CD4-positive, alpha-beta T cell treated with Interleukin-10 for 1 hour (primary cell): ENCODE data around the gene CHP2.
"Not testable (repeated sequence)": the region's sequence is repeated elsewhere in the genome, so short reads cannot be mapped to it uniquely, and the experiment has no call there.

Source experiments
- DNase-seq: peaks from one replicate; pipeline ENCODE4 v3.0.0-alpha.2; 2020

Gene CHP2

DNA sequence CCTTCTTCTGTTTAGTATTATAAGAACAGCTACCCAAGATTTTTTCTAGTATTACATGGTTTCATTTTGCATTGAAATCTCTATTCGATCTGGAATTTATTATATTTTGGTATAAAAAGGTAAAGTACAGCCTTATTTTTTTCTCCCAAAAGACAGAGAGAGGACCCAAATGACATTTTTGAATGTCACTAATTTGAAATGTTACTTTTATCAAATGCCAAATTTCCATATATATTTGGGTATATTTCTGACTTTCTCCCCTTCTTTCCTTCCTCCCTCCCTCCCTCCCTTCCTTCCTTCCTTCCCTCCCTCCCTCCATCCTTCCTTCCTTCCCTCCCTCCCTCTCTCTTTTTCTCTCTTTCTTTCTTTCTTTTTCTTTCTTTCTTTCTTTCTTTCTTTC is 6.2 kb upstream of the CHP2 start:
- no peak for DNase-seq

DNA sequence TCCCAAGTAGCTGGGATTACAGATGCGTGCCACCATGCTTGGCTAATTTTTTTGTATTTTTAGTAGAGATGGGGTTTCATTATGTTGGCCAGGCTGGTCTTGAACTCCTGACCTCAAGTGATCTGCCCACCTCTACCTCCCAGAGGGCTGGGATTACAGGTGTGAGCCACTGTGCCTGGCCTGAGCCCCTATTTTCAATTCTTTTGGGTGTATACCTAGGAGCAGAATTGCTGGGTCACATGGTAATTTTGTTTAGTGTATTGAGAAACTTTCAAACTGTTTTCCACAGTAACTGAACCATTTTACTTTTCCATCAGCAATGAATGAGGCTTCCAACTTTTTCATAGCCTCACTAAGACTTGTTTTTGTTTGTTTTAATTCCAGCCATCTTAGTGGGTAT is 3.8 kb upstream of the CHP2 start:
- not testable (repeated sequence) for DNase-seq

DNA sequence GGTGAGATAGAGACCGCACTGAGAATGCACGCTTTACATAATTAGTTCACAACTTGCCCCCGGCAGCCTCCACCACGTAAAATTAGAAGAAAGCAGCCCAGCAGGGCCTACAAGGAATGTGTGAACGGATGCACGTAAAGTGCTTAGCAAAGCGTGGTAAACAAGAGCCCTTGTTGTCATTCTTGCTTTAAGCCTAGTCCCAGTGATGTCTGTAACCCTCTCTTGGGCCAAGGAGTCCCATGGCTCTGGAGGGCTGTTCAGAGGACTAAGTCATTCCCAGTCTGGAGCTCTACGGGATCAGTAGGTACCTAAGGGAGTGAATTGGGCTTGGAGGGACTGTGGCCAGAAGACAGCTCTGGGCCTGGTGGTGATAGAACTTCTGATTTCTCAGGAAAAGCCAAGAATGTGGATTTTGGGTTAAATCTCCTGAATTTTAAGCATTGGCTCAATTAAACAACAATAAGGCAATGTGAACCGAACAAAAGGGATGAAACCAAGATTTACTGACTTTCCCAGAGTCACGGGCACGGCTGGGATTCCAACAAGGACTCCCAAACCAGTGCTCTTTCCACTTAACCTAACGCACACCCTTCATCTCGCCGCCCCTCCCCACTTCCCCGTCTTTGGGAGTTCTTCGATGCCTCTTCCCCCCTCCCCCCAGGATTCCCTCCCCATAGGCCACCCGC is 775 bp upstream of the CHP2 start:
- no peak for DNase-seq

GRCh38 chr16:23755484-23755809 is 621 bp downstream of the CHP2 start:
- no peak for DNase-seq

DNA sequence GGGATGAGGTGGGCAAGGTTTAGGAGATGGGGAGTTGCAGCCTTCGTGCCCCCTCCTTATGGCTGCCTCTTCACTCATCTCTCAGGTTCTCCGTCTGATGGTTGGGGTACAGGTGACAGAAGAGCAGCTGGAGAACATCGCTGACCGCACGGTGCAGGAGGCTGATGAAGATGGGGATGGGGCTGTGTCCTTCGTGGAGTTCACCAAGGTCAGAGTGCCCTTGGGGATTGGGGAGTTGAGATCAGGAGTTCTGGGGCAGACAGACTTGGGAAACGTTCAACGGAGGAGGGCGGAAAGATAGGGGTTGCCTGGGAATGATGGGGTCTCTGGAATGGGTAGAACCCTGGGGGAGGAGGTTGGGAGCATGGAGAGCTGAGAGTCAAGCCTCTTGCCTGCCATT is 2.3 kb downstream of the CHP2 start:
- no peak for DNase-seq

GRCh38 chr16:23757937-23758619 is 3.3 kb downstream of the CHP2 start:
- DNase-seq, result no peak

DNA sequence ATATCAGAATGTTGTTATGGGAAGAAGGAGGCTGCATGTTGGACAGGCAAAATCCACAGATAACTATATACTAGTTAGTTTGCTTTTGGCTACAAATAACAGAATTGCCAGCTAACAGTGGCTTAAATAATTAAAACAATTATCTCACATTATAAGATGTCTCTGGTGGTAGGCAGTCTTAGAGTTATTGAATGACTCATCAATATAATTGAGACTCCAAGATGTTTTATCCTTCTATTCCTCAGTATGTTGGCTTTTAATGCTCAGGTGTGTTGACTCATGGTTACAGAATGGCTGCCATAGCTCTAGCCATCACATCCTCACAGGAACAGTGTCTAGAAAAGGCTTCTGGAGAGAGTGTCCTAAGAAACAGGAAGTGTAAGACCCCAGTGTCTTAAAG is 11.1 kb downstream of the CHP2 start:
- DNase-seq, result no peak

GRCh38 chr16:23768581-23768980 is 13.8 kb downstream of the CHP2 start:
- DNase-seq, result no peak

- no peak for DNase-seq
Measured at GRCh38 chr16:23771027-23771426, 16.2 kb downstream of the CHP2 start.

DNA sequence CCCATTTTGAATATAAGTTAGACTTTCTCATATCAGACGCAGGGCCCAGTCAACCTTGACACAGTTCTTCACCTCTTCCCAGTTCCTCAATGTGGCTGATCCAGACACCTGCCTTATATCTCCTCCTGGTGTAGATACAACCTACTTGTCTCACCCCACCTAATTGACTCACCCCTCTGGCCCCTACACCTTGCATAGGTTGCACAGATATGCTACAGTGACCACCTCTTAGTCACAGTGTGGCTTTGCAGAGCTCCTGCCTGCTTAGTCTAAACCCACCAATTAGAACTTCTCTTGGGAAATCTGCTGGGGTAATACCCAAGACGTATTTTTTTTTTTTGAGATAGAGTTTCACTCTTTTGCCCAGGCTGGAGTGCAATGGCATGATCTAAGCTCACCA is 16.8 kb downstream of the CHP2 start:
- DNase-seq, result no peak

DNA sequence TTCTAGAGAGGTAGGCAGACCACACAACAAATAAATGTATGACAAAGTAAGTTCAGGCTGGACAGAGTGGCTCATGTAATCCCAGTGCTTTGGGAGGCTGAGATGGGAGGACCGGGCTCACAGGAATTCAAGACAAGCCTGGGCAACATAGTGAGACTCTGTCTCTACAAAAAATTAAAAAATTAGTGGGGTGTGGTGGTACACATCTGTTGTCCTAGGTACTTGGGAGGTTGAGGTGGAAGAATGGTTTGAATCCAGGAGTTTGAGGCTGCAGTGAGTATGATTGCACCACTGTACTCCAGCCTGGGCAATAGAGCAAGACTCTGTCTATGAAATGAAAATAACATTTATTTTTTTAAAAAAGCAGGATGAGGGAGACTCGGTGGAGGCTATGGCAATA is 18.5 kb downstream of the CHP2 start:
- DNase-seq, result no peak

GRCh38 chr16:23781176-23781575 is 26.4 kb downstream of the CHP2 start:
- DNase-seq, result no peak

- no peak for DNase-seq
Measured at GRCh38 chr16:23784811-23785447, 30.1 kb downstream of the CHP2 start.

DNA sequence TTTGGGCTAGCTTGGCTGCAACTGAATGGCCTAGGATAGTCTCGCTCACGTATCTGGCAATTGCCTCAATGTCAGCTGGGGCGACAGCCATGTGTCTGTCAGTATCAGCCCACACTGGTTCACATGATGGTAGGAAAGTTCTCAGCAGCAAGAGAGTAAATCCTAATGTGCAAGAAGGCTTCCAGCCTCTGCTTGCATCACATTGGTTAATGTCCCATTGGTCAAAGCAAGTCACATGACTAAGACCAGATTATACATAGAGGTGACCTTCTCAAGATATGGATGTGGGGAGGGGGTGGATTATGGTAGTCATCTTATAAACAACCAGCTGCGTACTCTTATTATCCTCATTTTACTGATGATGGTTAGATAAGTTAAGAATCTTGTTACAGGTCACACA is 31.0 kb downstream of the CHP2 start:
- no peak for DNase-seq

DNA sequence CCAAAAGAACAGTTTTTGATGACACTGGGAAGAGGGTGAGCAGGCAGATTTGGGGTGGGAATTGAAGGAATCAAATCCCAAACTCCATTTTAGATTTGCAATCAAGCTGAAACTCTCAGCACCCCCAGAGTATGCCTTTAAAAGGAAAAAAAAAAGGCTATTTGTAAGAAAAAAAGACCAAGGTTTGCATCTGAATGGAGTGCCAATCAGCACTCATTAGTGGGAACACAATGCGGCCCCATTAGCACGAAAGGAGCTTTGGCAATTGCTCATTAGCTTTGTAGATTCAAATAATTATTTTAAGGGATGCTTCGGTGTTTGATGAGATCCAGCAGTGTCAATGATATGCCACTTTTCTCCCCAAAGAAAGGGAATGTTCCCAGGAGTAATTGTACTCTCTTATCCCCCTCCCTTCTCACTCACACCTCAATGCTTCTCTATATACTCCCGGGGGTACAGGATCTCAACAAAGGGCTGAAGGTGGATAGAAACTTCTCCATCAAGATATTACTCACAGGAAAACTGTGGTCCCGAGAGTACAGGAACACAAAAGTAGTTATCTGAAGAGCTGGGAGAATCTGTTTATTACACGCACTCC is 32.2 kb downstream of the CHP2 start:
- DNase-seq, result no peak

DNA sequence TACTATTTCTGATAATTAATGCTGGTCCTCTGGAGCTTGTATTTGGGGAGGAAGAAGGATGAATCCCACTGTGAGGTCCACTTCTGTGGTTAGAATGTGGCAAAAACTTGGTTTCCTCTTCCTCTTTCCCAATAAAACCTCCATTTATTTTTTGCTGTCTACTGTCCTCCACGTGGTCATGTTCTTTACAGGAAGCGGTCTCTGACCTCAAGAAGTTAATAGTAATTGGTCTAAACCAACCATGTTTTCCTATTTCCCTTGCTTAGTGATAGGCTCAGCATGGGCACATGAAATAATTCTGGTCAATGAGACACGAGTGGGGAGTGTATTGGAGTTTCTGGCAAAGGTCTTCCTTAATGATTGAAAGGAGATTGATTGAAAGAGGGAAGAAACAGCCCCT is 33.9 kb downstream of the CHP2 start:
- no peak for DNase-seq

- no peak for DNase-seq
Measured at GRCh38 chr16:23795378-23795777, 40.6 kb downstream of the CHP2 start.

DNA sequence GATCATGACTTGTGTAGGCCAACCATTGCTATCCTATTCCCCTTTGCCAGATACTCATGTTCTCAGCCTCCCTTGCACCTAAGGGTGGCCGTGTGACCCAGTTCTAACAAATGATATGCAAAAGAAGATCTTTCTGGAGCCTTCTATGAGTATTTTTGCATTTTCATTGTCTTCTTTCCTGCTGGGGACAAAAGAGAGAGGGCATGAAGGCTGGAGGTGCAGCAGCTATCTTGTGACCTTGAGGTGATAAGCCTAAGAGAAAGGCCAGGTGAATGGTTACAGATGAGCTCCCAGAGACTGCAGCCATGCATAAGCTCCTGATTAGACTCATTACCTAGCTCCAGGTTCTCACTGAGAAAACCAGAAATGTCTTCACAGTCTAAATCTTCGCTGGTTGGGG is 42.1 kb downstream of the CHP2 start:
- DNase-seq, result no peak

DNA sequence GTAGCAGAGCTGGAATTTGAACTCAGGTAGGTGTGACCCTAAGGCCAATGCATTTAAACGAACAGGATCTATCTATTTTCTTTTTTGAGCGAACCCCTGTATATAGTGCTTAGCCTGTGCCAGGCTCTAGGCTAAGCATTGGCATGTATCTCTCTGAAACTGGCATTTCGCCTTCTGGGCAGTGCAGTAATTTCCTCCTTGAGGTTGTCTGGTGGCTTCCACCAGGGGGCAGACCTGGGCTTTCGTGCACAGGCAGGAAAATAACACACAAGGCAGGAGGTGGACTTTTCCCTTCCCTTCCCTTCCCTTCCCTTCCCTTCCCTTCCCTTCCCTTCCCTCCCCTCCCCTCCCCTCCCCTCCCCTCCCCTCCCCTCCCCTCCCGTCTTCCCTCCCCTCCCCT is 46.6 kb downstream of the CHP2 start:
- DNase-seq, result peak; percentile 76

GRCh38 chr16:23802776-23803175 is 48.0 kb downstream of the CHP2 start:
- no peak for DNase-seq

GRCh38 chr16:23803591-23804123 is 48.8 kb downstream of the CHP2 start:
- DNase-seq, result peak; percentile 80

DNA sequence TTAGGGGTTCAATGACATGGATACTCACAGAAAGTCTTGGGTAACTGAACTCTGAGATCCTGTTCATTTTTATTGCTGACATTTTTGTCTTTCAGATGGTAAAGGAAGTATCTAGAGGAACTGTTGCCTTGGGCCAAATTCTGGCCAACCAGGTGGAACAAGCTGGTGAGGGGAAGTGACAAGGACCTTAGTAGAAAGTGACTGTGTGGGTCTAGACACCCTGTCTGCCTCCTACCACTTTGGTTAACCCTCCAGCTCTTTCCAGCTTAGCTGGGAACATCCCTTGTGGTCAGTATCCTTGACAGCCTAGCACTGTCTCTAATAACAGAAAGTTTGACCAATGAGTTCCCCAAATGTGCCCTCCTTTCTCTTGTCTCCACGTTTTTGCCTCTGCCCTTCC is 52.2 kb downstream of the CHP2 start:
- DNase-seq, result no peak
